ENCODE measurements around the gene GABRG3. TPM values are rescaled to one million over a fixed set of nuclear protein-coding genes. Genes with fewer than 3 reads are reported as not detected.

GABRG3 gene
- not detected for polyA plus RNA-seq (2012; ENCODE audit: low read depth, missing spikeins)

DNA sequence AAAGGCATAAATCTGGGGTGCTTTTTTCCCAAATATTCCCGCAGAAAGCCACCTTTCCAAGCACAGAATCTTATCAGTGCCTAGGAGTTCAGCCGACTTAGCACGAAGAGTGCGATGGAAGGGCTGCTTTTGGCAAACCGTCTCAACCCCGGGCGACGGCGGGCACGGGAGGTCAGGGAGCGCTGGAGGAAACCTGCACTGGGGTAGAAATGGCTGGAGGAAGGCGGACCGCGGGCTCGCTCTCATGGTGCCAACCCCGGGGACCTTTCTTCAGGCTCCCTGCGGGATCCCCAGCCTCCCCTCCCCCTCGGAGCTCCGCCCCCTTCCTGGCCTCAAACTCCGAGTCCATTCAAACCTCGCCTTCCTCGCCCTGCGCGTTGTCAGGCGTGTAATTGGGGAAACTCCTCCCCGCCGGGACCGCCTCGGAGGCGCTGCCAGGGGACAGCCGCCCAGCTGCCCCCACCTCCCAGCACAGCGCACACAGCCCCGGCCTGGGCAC lies at the start of gene GABRG3:
Gene GABRG3, plus strand, starts transcription at position 470 of the 499 bp plus-strand sequence.
- DNase-seq (ENCODE audit: insufficient read length, low spot score) (no peak), FAIRE-seq (no peak)
- no peak for TF ChIP-seq TAF1 (IDR thresholded peaks at IDR 0.05; ENCODE audit: low read depth, low read length)
- no peak for TF ChIP-seq POLR2A (IDR thresholded peaks at IDR 0.05; ENCODE audit: low read depth, low read length)
- no peak for TF ChIP-seq POLR2AphosphoS5 (IDR thresholded peaks at IDR 0.05; ENCODE audit: low read depth, low read length)
- TF ChIP-seq POU2F2 (IDR thresholded peaks at IDR 0.05; ENCODE audit: low read depth, low read length), result no peak
- TF ChIP-seq PAX5 (IDR thresholded peaks at IDR 0.05; ENCODE audit: insufficient read depth, low read length, severe bottlenecking), result no peak
- TF ChIP-seq SPI1 (IDR thresholded peaks at IDR 0.05; ENCODE audit: low read depth, low read length), result no peak

- FAIRE-seq (no peak), DNase-seq (ENCODE audit: insufficient read length, low spot score) (no peak)
- no peak for TF ChIP-seq POLR2AphosphoS5 (IDR thresholded peaks at IDR 0.05; ENCODE audit: low read depth, low read length)
- TF ChIP-seq TAF1 (IDR thresholded peaks at IDR 0.05; ENCODE audit: low read depth, low read length), result no peak
- TF ChIP-seq PAX5 (IDR thresholded peaks at IDR 0.05; ENCODE audit: insufficient read depth, low read length, severe bottlenecking), result no peak
- TF ChIP-seq SPI1 (IDR thresholded peaks at IDR 0.05; ENCODE audit: low read depth, low read length), result no peak
- no peak for TF ChIP-seq POU2F2 (IDR thresholded peaks at IDR 0.05; ENCODE audit: low read depth, low read length)
- no peak for TF ChIP-seq POLR2A (IDR thresholded peaks at IDR 0.05; ENCODE audit: low read depth, low read length)
Measured at GRCh38 chr15:26921433-26921832, 49.5 kb upstream of the GABRG3 start.

- no peak for DNase-seq (ENCODE audit: insufficient read length, low spot score)
- TF ChIP-seq POU2F2 (IDR thresholded peaks at IDR 0.05; ENCODE audit: low read depth, low read length) (no peak), POLR2AphosphoS5 (IDR thresholded peaks at IDR 0.05; ENCODE audit: low read depth, low read length) (no peak), POLR2A (IDR thresholded peaks at IDR 0.05; ENCODE audit: low read depth, low read length) (no peak), TAF1 (IDR thresholded peaks at IDR 0.05; ENCODE audit: low read depth, low read length) (no peak), PAX5 (IDR thresholded peaks at IDR 0.05; ENCODE audit: insufficient read depth, low read length, severe bottlenecking) (no peak), SPI1 (IDR thresholded peaks at IDR 0.05; ENCODE audit: low read depth, low read length) (no peak)
- FAIRE-seq, result no peak
Measured at GRCh38 chr15:26926081-26926480, 44.9 kb upstream of the GABRG3 start.

DNA sequence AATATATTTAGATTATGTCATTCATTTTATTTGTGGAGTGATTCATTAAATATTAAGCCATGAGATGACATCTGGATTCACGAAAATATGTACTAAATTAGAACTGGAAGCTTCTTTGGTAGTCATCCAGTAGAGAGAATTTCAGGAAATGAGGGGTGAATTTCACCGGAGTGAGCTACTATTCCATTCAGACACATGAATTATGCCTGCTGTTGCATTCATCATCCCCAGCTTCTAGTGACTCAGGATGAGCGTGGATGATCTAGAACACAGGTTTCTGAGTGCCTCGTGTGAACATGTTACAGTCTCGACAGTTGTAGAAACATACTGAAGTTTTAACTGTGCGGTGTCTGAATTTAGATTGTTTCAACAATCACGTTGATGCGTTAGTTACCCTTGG lies 42.9 kb upstream of the GABRG3 start:
- DNase-seq (ENCODE audit: insufficient read length, low spot score), result no peak
- no peak for FAIRE-seq
- TF ChIP-seq PAX5 (IDR thresholded peaks at IDR 0.05; ENCODE audit: insufficient read depth, low read length, severe bottlenecking) (no peak), POLR2A (IDR thresholded peaks at IDR 0.05; ENCODE audit: low read depth, low read length) (no peak), TAF1 (IDR thresholded peaks at IDR 0.05; ENCODE audit: low read depth, low read length) (no peak)

GRCh38 chr15:26929588-26929987 lies 41.4 kb upstream of the GABRG3 start:
- FAIRE-seq (no peak), DNase-seq (ENCODE audit: insufficient read length, low spot score) (no peak)
- TF ChIP-seq TAF1 (IDR thresholded peaks at IDR 0.05; ENCODE audit: low read depth, low read length) (no peak), POU2F2 (IDR thresholded peaks at IDR 0.05; ENCODE audit: low read depth, low read length) (no peak), PAX5 (IDR thresholded peaks at IDR 0.05; ENCODE audit: insufficient read depth, low read length, severe bottlenecking) (no peak)

- FAIRE-seq (no peak), DNase-seq (ENCODE audit: insufficient read length, low spot score) (no peak)
Measured at GRCh38 chr15:26934848-26935247, 36.1 kb upstream of the GABRG3 start.

GRCh38 chr15:26935322-26935721 lies 35.7 kb upstream of the GABRG3 start:
- no peak for DNase-seq (ENCODE audit: insufficient read length, low spot score)
- FAIRE-seq, result no peak
- no peak for TF ChIP-seq POLR2A (IDR thresholded peaks at IDR 0.05; ENCODE audit: low read depth, low read length)

More at GRCh38 chr15:26934848-26935247, 36.1 kb upstream of the GABRG3 start:
- TF ChIP-seq PAX5 (IDR thresholded peaks at IDR 0.05; ENCODE audit: insufficient read depth, low read length, severe bottlenecking) (no peak), TAF1 (IDR thresholded peaks at IDR 0.05; ENCODE audit: low read depth, low read length) (no peak)

DNA sequence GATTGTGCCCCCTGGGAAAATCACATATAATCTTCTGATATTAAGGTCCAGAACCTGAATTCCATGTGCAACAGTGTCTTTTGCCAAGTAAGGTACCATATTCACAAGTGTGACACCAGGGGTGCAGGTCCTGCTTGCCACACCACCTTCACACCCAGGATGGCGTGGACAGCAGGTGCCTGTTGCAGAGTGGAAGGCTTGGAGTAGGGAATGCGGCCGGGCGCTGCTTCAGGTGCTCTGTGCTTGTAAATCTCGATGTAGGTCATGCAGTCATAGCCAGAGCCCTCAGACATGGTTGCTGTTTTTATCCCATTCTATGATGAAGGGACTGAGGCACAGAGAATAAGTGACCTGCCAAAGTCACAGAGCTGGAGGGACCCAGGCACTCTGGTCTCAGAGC lies 34.5 kb upstream of the GABRG3 start:
- DNase-seq (ENCODE audit: insufficient read length, low spot score) (no peak), FAIRE-seq (no peak)
- TF ChIP-seq POLR2A (IDR thresholded peaks at IDR 0.05; ENCODE audit: low read depth, low read length) (no peak), POLR2AphosphoS5 (IDR thresholded peaks at IDR 0.05; ENCODE audit: low read depth, low read length) (no peak), SPI1 (IDR thresholded peaks at IDR 0.05; ENCODE audit: low read depth, low read length) (no peak), POU2F2 (IDR thresholded peaks at IDR 0.05; ENCODE audit: low read depth, low read length) (no peak), TAF1 (IDR thresholded peaks at IDR 0.05; ENCODE audit: low read depth, low read length) (no peak), PAX5 (IDR thresholded peaks at IDR 0.05; ENCODE audit: insufficient read depth, low read length, severe bottlenecking) (no peak)

GRCh38 chr15:26937134-26937533 lies 33.8 kb upstream of the GABRG3 start:
- no peak for TF ChIP-seq TAF1 (IDR thresholded peaks at IDR 0.05; ENCODE audit: low read depth, low read length)
- no peak for TF ChIP-seq POLR2AphosphoS5 (IDR thresholded peaks at IDR 0.05; ENCODE audit: low read depth, low read length)
- TF ChIP-seq SPI1 (IDR thresholded peaks at IDR 0.05; ENCODE audit: low read depth, low read length), result no peak
- TF ChIP-seq PAX5 (IDR thresholded peaks at IDR 0.05; ENCODE audit: insufficient read depth, low read length, severe bottlenecking), result no peak
- TF ChIP-seq POU2F2 (IDR thresholded peaks at IDR 0.05; ENCODE audit: low read depth, low read length), result no peak
- TF ChIP-seq POLR2A (IDR thresholded peaks at IDR 0.05; ENCODE audit: low read depth, low read length), result no peak
- no peak for DNase-seq (ENCODE audit: insufficient read length, low spot score)
- FAIRE-seq, result no peak

- DNase-seq (ENCODE audit: insufficient read length, low spot score) (no peak), FAIRE-seq (no peak)
- no peak for TF ChIP-seq POU2F2 (IDR thresholded peaks at IDR 0.05; ENCODE audit: low read depth, low read length)
- no peak for TF ChIP-seq POLR2A (IDR thresholded peaks at IDR 0.05; ENCODE audit: low read depth, low read length)
- TF ChIP-seq POLR2AphosphoS5 (IDR thresholded peaks at IDR 0.05; ENCODE audit: low read depth, low read length), result no peak
Measured at GRCh38 chr15:26939398-26939797, 31.6 kb upstream of the GABRG3 start.

GRCh38 chr15:26941489-26941888 lies 29.5 kb upstream of the GABRG3 start:
- FAIRE-seq, result no peak
- no peak for DNase-seq (ENCODE audit: insufficient read length, low spot score)
- TF ChIP-seq PAX5 (IDR thresholded peaks at IDR 0.05; ENCODE audit: insufficient read depth, low read length, severe bottlenecking), result no peak
- no peak for TF ChIP-seq POLR2AphosphoS5 (IDR thresholded peaks at IDR 0.05; ENCODE audit: low read depth, low read length)
- TF ChIP-seq POU2F2 (IDR thresholded peaks at IDR 0.05; ENCODE audit: low read depth, low read length), result no peak
- TF ChIP-seq POLR2A (IDR thresholded peaks at IDR 0.05; ENCODE audit: low read depth, low read length), result no peak
- no peak for TF ChIP-seq TAF1 (IDR thresholded peaks at IDR 0.05; ENCODE audit: low read depth, low read length)
- TF ChIP-seq SPI1 (IDR thresholded peaks at IDR 0.05; ENCODE audit: low read depth, low read length), result no peak

Data from GM12891 (cell line).